Measurements from ENCODE around the gene UNC5A. TPM values are rescaled to one million over a fixed set of nuclear protein-coding genes. Genes with fewer than 3 reads are reported as not detected.

The UNC5A gene
- total and polyA plus RNA-seq, 7 experiments from 2014 or later, result not detected

DNA sequence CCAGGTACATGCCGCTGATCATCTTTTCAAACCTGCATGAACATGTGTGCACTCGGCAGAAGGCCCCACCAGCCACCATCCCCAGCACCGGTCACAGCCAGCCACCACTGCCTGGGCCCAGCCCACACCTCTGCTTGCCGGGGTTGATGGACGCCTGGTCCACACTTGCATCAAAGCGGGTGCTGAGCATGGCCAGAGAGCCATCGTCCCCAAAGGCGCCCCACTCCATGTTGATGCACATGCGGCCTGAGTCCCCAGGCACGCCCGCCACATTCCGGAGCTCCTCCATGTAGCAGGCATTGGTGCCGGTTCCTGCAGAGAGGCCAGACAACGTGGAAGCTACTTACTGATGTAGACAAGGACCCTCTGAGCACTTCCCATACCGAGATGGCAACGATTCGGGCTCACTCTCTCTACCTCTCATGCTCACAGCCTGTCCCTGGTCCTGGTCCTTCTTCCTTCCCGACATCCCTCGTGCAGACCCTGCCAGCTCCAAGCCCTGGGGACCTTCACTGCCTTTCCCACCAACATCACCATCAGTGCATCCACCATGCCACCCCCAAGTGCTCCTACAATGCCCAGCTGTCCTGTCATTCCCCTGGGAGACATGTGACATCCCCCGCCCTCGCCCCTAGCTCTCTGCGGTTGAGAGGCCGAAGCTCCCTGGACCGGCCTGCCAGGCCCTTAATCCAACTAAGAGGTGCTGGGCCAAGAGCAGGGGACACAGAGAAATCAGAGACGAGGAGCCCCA is 71.6 kb downstream of the UNC5A start:
- Histone ChIP-seq H3K4me1 (ENCODE audit: control insufficient read depth in 2 of 2, insufficient read depth in 2 of 2, low read length in 2 of 2) (no peaks in the 10 kb centered on the region), H3K36me3 (ENCODE audit: control insufficient read depth in 2 of 3, insufficient read depth in 3 of 3, low read length in 3 of 3) (no peaks in the 10 kb centered on the region), H3K9me3 (ENCODE audit: control insufficient read depth in 2 of 3, low read length in 3 of 3) (no peaks in the 10 kb centered on the region), H3K4me3 (ENCODE audit: low read length) (no peak overlapping the region), H3K27ac (ENCODE audit: low read depth, low read length) (no peak overlapping the region), H3K27me3 (ENCODE audit: control insufficient read depth in 2 of 2, insufficient read depth in 2 of 2, low read length in 2 of 2) (no peaks in the 10 kb centered on the region)
- H3K27ac Mint-ChIP-seq, result no peak overlapping the region
- no peak overlapping the region for H3K4me3 Mint-ChIP-seq
- H3K9me3 Mint-ChIP-seq, result no peaks in the 10 kb centered on the region
- POLR2A ChIA-PET, result no interaction called here
- intact Hi-C loops (cut with micrococcal nuclease), result no loop called here
- peaks cover 0 to 10% (median 6%) of the 10 kb centered on the region in 7 donors for H3K4me1 Mint-ChIP-seq
- ATAC-seq, result no peak
- no peaks in the 10 kb centered on the region for H3K36me3 Mint-ChIP-seq
- CTCF ChIA-PET, result no interaction called here
- H3K27me3 Mint-ChIP-seq, result peaks cover 0 to 10% (median 0%) of the 10 kb centered on the region in 5 donors
- DNase-seq, result no peak

DNA sequence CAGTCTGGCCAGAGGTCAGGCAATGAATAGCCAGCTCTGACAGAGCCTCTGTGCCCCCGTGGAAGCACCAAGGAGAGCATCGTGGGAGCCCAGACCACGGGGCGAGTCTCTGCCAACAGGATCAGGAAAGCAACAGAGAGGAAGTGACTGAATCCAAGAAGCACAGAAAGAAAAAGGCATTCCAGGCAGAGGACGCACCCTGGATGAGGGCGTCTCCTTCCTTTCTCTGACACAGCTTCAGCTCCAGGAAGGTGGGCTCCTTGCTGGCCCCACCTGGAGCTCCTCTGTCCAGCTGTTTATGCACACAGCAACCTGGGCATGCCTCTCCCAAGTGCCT is 72.2 kb downstream of the UNC5A start:
- Histone ChIP-seq H3K4me3 (ENCODE audit: low read length) (no peak overlapping the region), H3K27me3 (ENCODE audit: control insufficient read depth in 2 of 2, insufficient read depth in 2 of 2, low read length in 2 of 2) (no peaks in the 10 kb centered on the region), H3K9me3 (ENCODE audit: control insufficient read depth in 2 of 3, low read length in 3 of 3) (no peaks in the 10 kb centered on the region), H3K27ac (ENCODE audit: low read depth, low read length) (no peak overlapping the region), H3K36me3 (ENCODE audit: control insufficient read depth in 2 of 3, insufficient read depth in 3 of 3, low read length in 3 of 3) (no peaks in the 10 kb centered on the region), H3K4me1 (ENCODE audit: control insufficient read depth in 2 of 2, insufficient read depth in 2 of 2, low read length in 2 of 2) (no peaks in the 10 kb centered on the region)
- Mint-ChIP-seq H3K4me3 (no peak overlapping the region), H3K27me3 (peaks cover 0 to 9% (median 0%) of the 10 kb centered on the region in 5 donors), H3K36me3 (no peaks in the 10 kb centered on the region), H3K27ac (no peak overlapping the region), H3K4me1 (peaks cover 0 to 10% (median 6%) of the 10 kb centered on the region in 7 donors), H3K9me3 (no peaks in the 10 kb centered on the region)
- ATAC-seq, result no peak
- DNase-seq, result no peak
- ChIA-PET POLR2A (no interaction called here), CTCF (no interaction called here)
- intact Hi-C loops (cut with micrococcal nuclease), result no loop called here

DNA sequence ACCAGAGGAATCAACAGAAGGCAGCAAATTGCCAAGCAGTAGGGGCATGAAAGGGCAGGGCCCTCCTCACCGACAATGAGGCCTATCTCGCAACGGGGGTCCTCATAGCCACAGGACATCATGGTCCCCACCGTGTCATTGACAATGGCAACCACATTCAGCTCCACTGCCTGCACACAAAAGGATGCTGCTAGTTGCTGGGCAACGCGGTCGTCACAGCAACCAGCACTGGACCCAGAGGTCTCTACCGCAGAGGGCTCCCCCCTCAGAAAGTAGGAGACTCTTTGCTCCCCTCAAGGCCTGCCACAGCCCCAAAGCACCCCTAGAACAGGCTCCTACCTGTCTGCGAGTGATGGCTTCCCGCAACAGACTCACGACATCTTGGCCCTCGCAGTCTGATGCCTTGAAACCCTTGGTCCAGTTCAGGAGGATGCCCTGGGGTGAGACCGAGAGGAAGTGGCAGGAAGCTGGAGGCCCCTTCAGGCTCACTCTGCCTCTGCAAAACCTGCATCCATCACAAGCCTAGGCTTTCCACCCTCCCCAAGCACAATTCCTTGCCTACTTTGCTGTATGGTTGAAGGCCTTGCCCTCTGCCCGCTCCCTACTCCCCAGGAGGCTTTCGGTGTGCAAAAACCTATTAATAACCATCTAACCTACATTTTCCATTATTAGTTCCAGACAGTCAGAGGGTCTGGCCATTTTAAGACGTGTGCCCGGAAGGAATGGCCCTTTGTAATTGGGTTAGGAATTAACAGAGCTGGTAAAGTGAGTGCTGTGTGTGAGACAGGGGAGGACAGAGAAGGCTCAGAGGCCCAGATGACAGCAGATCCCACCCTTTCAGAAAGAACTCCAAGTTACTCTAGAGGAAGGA is 73.6 kb downstream of the UNC5A start:
- POLR2A ChIA-PET, result no interaction called here
- Mint-ChIP-seq H3K4me1 (peaks cover 0 to 10% (median 6%) of the 10 kb centered on the region in 7 donors), H3K4me3 (no peak overlapping the region), H3K36me3 (no peaks in the 10 kb centered on the region), H3K9me3 (no peaks in the 10 kb centered on the region), H3K27ac (no peak overlapping the region), H3K27me3 (peaks cover 0 to under 1% (median 0%) of the 10 kb centered on the region in 5 donors)
- Histone ChIP-seq H3K4me3 (ENCODE audit: low read length) (no peak overlapping the region), H3K9me3 (ENCODE audit: control insufficient read depth in 2 of 3, low read length in 3 of 3) (no peaks in the 10 kb centered on the region), H3K27ac (ENCODE audit: low read depth, low read length) (no peak overlapping the region), H3K27me3 (ENCODE audit: control insufficient read depth in 2 of 2, insufficient read depth in 2 of 2, low read length in 2 of 2) (no peaks in the 10 kb centered on the region), H3K36me3 (ENCODE audit: control insufficient read depth in 2 of 3, insufficient read depth in 3 of 3, low read length in 3 of 3) (no peaks in the 10 kb centered on the region), H3K4me1 (ENCODE audit: control insufficient read depth in 2 of 2, insufficient read depth in 2 of 2, low read length in 2 of 2) (no peaks in the 10 kb centered on the region)
- intact Hi-C loops (cut with micrococcal nuclease), result no loop called here
- ATAC-seq (no peak), DNase-seq (no peak)
- CTCF ChIA-PET, result interaction anchor here (0.6 kb wide), 1 partner anchor 230 kb away, joined by 3 read pairs; no protein-coding TSS in a partner anchor

DNA sequence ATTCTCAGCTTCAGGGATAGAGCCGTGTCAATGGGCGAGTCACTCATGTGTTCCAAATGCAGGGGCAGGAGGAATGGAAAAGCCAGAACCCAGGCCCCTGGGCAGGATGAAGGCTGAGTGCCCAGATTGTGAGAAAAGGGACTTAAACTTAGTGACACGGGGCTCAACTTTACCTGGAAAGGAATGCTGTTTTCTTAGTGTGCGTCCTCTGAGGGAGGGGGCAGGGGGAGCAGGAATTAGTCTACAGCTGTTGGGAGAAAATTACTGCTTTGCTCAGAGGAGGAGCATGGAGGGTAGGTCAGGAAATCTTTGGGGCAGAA is 74.2 kb downstream of the UNC5A start:
- DNase-seq (no peak), ATAC-seq (no peak)
- H3K27ac Mint-ChIP-seq, result no peak overlapping the region
- Histone ChIP-seq H3K27ac (ENCODE audit: low read depth, low read length) (no peak overlapping the region), H3K9me3 (ENCODE audit: control insufficient read depth in 2 of 3, low read length in 3 of 3) (no peaks in the 10 kb centered on the region), H3K4me3 (ENCODE audit: low read length) (no peak overlapping the region), H3K27me3 (ENCODE audit: control insufficient read depth in 2 of 2, insufficient read depth in 2 of 2, low read length in 2 of 2) (no peaks in the 10 kb centered on the region), H3K36me3 (ENCODE audit: control insufficient read depth in 2 of 3, insufficient read depth in 3 of 3, low read length in 3 of 3) (no peaks in the 10 kb centered on the region), H3K4me1 (ENCODE audit: control insufficient read depth in 2 of 2, insufficient read depth in 2 of 2, low read length in 2 of 2) (no peaks in the 10 kb centered on the region)
- ChIA-PET CTCF (interaction anchor here (0.6 kb wide), 1 partner anchor 231 kb away, joined by 3 read pairs; no protein-coding TSS in a partner anchor), POLR2A (no interaction called here)
- H3K4me1 Mint-ChIP-seq, result peaks cover 0 to 10% (median 6%) of the 10 kb centered on the region in 7 donors
- no peaks in the 10 kb centered on the region for H3K9me3 Mint-ChIP-seq
- no peaks in the 10 kb centered on the region for H3K36me3 Mint-ChIP-seq
- intact Hi-C loops (cut with micrococcal nuclease), result no loop called here
- no peaks in the 10 kb centered on the region for H3K27me3 Mint-ChIP-seq
- H3K4me3 Mint-ChIP-seq, result no peak overlapping the region

DNA sequence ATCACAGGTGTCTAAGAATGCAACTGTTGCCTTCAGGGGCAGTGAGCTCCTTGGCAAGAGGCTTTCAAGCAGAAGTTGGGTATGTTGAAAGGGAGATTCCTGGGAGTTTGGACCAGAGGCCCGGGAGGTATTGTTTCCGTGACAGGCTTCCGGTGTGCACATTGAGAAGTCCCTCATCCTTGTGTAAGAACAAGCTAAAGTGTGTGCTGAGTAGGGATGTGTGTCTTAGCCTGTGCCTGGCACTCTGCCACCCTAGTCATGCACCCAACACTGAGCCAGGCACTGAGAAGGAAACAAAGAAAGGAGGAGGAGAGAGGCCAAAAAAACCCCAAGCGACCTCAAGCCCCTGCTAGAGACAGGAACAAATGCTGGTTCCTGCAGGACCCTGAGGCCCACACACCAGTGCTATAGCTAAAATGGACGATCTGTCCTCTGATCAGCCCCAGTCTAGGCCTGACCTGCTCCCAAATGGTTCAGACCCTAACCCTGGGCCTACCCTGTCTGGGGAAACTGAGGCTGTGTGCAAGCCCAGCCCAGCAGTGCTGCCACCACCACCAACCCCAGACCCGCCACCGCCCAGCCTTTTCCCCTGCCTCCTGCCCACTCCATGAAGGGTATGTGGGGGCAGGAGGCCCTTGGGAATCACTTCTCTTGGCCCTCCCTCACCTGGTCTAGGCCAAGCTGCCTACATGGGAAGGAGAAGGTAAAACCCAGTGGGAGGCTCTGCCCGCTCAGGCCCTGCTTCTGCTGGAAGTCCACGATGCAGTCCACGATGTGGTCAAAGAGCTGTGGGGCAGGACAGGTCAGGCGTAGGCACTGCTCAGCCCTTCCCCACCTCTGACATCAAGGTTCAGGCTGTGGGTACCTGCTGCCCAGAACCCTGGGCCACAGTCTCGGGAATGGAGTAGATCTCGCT is 76.2 kb downstream of the UNC5A start:
- H3K27ac Mint-ChIP-seq, result no peak overlapping the region
- CTCF ChIA-PET, result interaction anchor here (0.7 kb wide), 1 partner anchor 1060 kb away, joined by 3 read pairs; no protein-coding TSS in a partner anchor
- H3K9me3 Mint-ChIP-seq, result no peaks in the 10 kb centered on the region
- H3K27me3 ChIP-seq (ENCODE audit: control insufficient read depth in 2 of 2, insufficient read depth in 2 of 2, low read length in 2 of 2), result no peaks in the 10 kb centered on the region
- H3K4me1 ChIP-seq (ENCODE audit: control insufficient read depth in 2 of 2, insufficient read depth in 2 of 2, low read length in 2 of 2), result no peaks in the 10 kb centered on the region
- DNase-seq (no peak), ATAC-seq (no peak)
- POLR2A ChIA-PET, result no interaction called here
- H3K27me3 Mint-ChIP-seq, result no peaks in the 10 kb centered on the region
- H3K27ac ChIP-seq (ENCODE audit: low read depth, low read length), result no peak overlapping the region
- H3K4me1 Mint-ChIP-seq, result peaks cover 0 to 10% (median 6%) of the 10 kb centered on the region in 7 donors
- H3K4me3 ChIP-seq (ENCODE audit: low read length), result no peak overlapping the region
- H3K9me3 ChIP-seq (ENCODE audit: control insufficient read depth in 2 of 3, low read length in 3 of 3), result no peaks in the 10 kb centered on the region
- intact Hi-C loops (cut with micrococcal nuclease), result no loop called here
- H3K4me3 Mint-ChIP-seq, result no peak overlapping the region
- H3K36me3 ChIP-seq (ENCODE audit: control insufficient read depth in 2 of 3, insufficient read depth in 3 of 3, low read length in 3 of 3), result no peaks in the 10 kb centered on the region
- no peaks in the 10 kb centered on the region for H3K36me3 Mint-ChIP-seq

DNA sequence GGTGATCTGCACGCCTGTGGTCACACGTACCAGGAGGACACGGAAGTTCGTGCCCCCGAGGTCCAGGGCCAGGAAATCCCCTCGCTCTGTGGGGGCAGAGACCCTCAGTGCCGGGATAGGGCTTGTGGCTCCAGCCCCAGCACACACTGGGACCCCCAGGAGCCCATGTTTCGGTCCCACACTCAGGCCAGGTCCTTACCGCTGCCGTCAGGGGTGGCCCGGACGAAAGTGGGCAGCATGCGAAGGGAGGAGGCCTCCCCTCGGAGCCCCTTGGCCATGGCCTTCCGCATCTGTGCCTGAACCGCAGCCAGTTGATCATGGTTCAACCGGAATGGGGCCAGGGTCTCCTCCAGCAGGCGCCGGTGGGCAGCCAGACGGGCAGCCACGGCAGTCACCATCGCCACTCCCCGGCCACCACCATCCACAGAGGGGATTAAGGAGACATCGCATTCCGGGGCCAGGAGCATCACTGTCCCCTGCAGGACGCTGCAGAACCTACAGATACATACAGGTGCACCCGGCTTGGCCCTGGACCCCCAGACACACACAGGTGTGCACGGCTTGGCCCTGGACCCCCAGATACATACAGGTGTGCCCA is 77.0 kb downstream of the UNC5A start:
- no peak overlapping the region for H3K27ac Mint-ChIP-seq
- Histone ChIP-seq H3K27me3 (ENCODE audit: control insufficient read depth in 2 of 2, insufficient read depth in 2 of 2, low read length in 2 of 2) (no peaks in the 10 kb centered on the region), H3K36me3 (ENCODE audit: control insufficient read depth in 2 of 3, insufficient read depth in 3 of 3, low read length in 3 of 3) (no peaks in the 10 kb centered on the region), H3K27ac (ENCODE audit: low read depth, low read length) (no peak overlapping the region), H3K9me3 (ENCODE audit: control insufficient read depth in 2 of 3, low read length in 3 of 3) (no peaks in the 10 kb centered on the region), H3K4me3 (ENCODE audit: low read length) (no peak overlapping the region), H3K4me1 (ENCODE audit: control insufficient read depth in 2 of 2, insufficient read depth in 2 of 2, low read length in 2 of 2) (no peaks in the 10 kb centered on the region)
- H3K27me3 Mint-ChIP-seq, result no peaks in the 10 kb centered on the region
- CTCF ChIA-PET, result interaction anchor here (0.6 kb wide), 1 partner anchor 12 kb away, joined by 3 read pairs; the partner anchor contains the start of gene HK3
- peaks cover 0 to 10% (median 6%) of the 10 kb centered on the region in 7 donors for H3K4me1 Mint-ChIP-seq
- ATAC-seq, result no peak
- no peaks in the 10 kb centered on the region for H3K9me3 Mint-ChIP-seq
- intact Hi-C loops (cut with micrococcal nuclease), result no loop called here
- H3K4me3 Mint-ChIP-seq, result no peak overlapping the region
- POLR2A ChIA-PET, result no interaction called here
- no peak for DNase-seq
- H3K36me3 Mint-ChIP-seq, result no peaks in the 10 kb centered on the region

All from naive thymus-derived CD4-positive, alpha-beta T cell (primary cell).